Uterus (tissue), 4 donors: ENCODE measurements around the gene DMD. TPM values are rescaled to one million over a fixed set of nuclear protein-coding genes. Genes with fewer than 3 reads are reported as not detected.

Source experiments
- DNase-seq, 2 donors: peaks; one replicate each; pipeline ENCODE4 v3.0.0-alpha.2; 2019 to 2020
- H3K27ac ChIP-seq, 2 donors: fragments of 200-600 bp; sonication (generic); 1 replicate in 1 of 2; 2 replicates in 1 of 2; pipeline ENCODE4 v1.5.1; 2016 to 2018
- H3K27me3 ChIP-seq, 2 donors: fragments of 200-600 bp; sonication (generic); one replicate each; pipeline ENCODE4 v1.5.1; 2018 to 2019; ENCODE audit warnings: control low read depth in 1 of 2
- H3K36me3 ChIP-seq, 2 donors: fragments of 200-600 bp; sonication (generic); one replicate each; pipeline ENCODE4 v1.5.1; 2019; ENCODE audit warnings: control low read depth in 1 of 2
- H3K4me1 ChIP-seq, 2 donors: fragments of 200-600 bp; sonication (generic); one replicate each; pipeline ENCODE4 v1.5.1; 2018 to 2019; ENCODE audit warnings: control low read depth in 1 of 2
- H3K4me3 ChIP-seq, 2 donors: fragments of 200-600 bp; sonication (generic); 1 replicate in 1 of 2; 2 replicates in 1 of 2; pipeline ENCODE4 v1.5.1; 2018 to 2019; ENCODE audit warnings: mild to moderate bottlenecking in 1 of 2
- H3K9me3 ChIP-seq, 2 donors: fragments of 200-600 bp; sonication (generic); one replicate each; pipeline ENCODE4 v1.5.1; 2019; ENCODE audit warnings: control low read depth in 1 of 2
- POLR2A ChIP-seq, 2 donors: fragments of 450-650 bp; IDR thresholded peaks; one replicate each; pipeline ENCODE4 v1.6.1; 2016; ENCODE audit warnings: antibody characterized with exemption in 2 of 2, mild to moderate bottlenecking in 1 of 2, moderate library complexity in 1 of 2
- intact Hi-C: fragments of 100-400 bp; cut with DNase I; formaldehyde crosslinking; loops from one replicate; pipeline ENCODE4 v1.15.1; 2023; ENCODE audit warnings: low total_unique reads
- total RNA-seq, 4 donors: library from RNA; depleted of rRNA in 3 of 4; stranded (reverse); fragments of >200 nt in 3 of 4; gene quantifications; one replicate each; pipeline versions ENCODE4 v1.1.0 to v1.2.4, GENCODE V29; 2014 to 2023
- TF ChIP-seq, protein P1 (sequence below), 4 experiments: fragments of 200-600 bp in 2 of 4; fragments of 450-650 bp in 2 of 4; sonication (generic) in 2 of 4; IDR thresholded peaks; one replicate each; pipeline ENCODE4 v1.5.1; 2016 to 2019; ENCODE audit warnings: antibody characterized with exemption in 4 of 4, mild to moderate bottlenecking in 2 of 4, moderate library complexity in 1 of 4
- donor health status: DM: yes; HTN: yes; CAD: no.

Gene DMD
- total RNA-seq, 4 donors from 2014 or later = 73.8 to 147 (median 97.8) TPM

DNA sequence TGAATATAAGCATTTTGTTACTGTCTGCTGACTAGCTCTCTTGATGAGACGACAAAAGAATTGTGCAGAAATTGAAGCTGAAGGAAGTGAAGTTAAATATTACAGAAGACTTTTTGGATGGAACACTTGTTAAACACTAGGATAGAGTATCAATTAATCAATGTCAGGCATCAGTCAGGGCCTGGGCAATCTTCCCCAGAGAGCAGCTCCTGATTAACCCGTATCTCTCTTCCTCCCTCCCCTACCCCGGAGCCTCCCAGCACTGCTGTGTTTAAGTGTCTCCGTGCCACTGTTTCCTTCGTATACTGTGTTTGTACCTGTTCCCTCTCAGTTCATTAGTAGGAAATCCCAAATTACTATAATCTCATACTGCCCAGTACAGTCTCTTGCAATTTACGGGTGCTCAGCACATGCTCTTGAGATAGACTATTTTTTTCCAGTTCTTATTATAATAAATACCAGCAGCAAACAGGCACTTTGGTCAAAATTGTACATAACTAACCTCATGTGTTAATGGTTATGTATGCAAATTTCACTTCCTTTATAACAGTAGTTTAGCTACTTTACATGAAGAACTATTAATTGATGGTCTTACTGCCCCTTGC is 1373.8 kb downstream of the DMD start:
- DNase-seq = no peak
- H3K4me3 ChIP-seq = no peak overlapping the region
- intact Hi-C loops = no loop called here
- H3K36me3 ChIP-seq = no peaks in the 10 kb centered on the region
- no peaks in the 10 kb centered on the region for H3K9me3 ChIP-seq
- H3K4me1 ChIP-seq = no peaks in the 10 kb centered on the region
- TF ChIP-seq POLR2A (IDR thresholded peaks at IDR 0.05) = no peak
- TF ChIP-seq, protein P1, sequence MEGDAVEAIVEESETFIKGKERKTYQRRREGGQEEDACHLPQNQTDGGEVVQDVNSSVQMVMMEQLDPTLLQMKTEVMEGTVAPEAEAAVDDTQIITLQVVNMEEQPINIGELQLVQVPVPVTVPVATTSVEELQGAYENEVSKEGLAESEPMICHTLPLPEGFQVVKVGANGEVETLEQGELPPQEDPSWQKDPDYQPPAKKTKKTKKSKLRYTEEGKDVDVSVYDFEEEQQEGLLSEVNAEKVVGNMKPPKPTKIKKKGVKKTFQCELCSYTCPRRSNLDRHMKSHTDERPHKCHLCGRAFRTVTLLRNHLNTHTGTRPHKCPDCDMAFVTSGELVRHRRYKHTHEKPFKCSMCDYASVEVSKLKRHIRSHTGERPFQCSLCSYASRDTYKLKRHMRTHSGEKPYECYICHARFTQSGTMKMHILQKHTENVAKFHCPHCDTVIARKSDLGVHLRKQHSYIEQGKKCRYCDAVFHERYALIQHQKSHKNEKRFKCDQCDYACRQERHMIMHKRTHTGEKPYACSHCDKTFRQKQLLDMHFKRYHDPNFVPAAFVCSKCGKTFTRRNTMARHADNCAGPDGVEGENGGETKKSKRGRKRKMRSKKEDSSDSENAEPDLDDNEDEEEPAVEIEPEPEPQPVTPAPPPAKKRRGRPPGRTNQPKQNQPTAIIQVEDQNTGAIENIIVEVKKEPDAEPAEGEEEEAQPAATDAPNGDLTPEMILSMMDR (IDR thresholded peaks at IDR 0.05) = no peak
- H3K27me3 ChIP-seq = no peaks in the 10 kb centered on the region
- H3K27ac ChIP-seq = no peak overlapping the region

DNA sequence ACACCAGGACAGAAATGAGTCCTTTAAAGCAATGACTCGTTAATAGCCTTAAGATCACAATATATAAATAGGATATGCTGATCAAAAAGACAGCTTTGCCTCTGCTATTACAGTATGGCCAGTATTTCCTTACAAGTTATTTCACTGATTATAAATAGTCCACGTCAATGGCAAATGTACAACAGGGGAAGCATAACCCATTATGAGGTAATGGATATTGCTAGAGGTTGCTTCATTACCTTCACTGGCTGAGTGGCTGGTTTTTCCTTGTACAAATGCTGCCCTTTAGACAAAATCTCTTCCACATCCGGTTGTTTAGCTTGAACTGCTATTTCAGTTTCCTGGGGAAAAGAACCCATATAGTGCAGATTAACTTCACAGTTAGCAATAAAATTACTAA is 1374.9 kb downstream of the DMD start:
- Histone ChIP-seq H3K36me3 (no peaks in the 10 kb centered on the region), H3K9me3 (no peaks in the 10 kb centered on the region), H3K4me3 (no peak overlapping the region), H3K27me3 (no peaks in the 10 kb centered on the region), H3K4me1 (no peaks in the 10 kb centered on the region), H3K27ac (no peak overlapping the region)
- TF ChIP-seq, protein P1 (IDR thresholded peaks at IDR 0.05) = no peak
- no peak for TF ChIP-seq POLR2A (IDR thresholded peaks at IDR 0.05)
- no peak for DNase-seq
- intact Hi-C loops = no loop called here

DNA sequence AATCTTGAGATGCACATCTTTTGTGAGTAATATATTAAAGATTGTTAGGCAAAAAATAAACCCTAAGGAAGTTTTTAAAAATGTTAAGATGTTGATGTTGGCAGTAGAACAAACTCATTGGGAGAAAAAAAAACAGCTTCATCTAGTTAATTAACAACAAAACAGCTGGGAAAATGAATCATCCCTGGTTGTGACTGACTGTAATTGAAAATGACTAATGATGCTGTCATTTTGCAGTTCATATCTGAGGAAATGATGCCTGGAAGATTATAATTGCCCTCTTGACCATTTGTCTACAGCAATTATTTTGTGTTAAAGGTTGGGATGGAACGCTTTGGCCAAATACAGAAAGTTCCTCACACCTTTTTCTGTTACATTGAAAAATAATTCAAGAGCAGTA is 1379.1 kb downstream of the DMD start:
- H3K4me3 ChIP-seq = no peak overlapping the region
- TF ChIP-seq, protein P1 (IDR thresholded peaks at IDR 0.05) = no peak
- no peak for TF ChIP-seq POLR2A (IDR thresholded peaks at IDR 0.05)
- no peaks in the 10 kb centered on the region for H3K36me3 ChIP-seq
- no peaks in the 10 kb centered on the region for H3K27me3 ChIP-seq
- H3K27ac ChIP-seq = no peak overlapping the region
- intact Hi-C loops = no loop called here
- H3K9me3 ChIP-seq = no peaks in the 10 kb centered on the region
- no peaks in the 10 kb centered on the region for H3K4me1 ChIP-seq
- DNase-seq = no peak

DNA sequence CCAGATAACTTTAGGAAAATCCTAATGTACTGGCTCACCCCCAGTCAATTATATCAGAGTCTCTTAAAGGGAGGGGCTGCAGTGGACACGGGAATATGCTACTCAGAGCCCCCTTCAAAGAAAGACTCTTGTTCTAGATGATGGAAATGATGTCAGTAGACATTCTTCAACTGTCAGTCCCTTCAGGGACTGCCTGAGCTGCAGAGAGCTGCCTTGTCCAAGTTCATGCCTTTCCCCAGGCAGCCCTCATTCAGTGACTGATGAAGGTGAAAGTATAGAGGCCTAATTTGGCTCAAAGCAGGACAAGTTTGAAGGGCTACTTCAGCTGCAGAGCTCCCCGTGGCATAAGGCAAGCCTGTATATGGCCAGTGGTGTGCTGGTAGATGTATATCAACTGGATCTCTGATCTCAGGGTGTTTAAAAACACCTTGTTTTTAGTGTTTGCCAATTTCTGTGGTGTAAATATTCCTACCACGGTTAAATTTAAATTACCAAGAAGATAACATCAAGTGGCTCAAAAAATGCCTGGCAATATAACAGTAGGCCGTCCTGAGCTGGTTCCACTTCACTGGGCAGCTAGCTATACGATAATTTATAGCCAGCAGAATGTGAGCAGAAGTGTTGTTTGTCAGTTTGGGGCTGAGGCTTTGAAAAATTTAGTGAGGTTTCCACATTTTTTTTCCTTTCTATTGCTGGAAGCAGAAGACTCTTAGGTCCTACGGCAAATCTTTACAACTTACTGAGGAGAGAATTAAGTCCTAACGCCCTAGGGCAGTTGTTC is 1390.7 kb downstream of the DMD start:
- no peaks in the 10 kb centered on the region for H3K4me1 ChIP-seq
- intact Hi-C loops = no loop called here
- H3K4me3 ChIP-seq = no peak overlapping the region
- TF ChIP-seq, protein P1 (IDR thresholded peaks at IDR 0.05) = no peak
- no peak for TF ChIP-seq POLR2A (IDR thresholded peaks at IDR 0.05)
- no peak overlapping the region for H3K27ac ChIP-seq
- DNase-seq = no peak
- H3K36me3 ChIP-seq = no peaks in the 10 kb centered on the region
- H3K27me3 ChIP-seq = no peaks in the 10 kb centered on the region
- no peaks in the 10 kb centered on the region for H3K9me3 ChIP-seq

DNA sequence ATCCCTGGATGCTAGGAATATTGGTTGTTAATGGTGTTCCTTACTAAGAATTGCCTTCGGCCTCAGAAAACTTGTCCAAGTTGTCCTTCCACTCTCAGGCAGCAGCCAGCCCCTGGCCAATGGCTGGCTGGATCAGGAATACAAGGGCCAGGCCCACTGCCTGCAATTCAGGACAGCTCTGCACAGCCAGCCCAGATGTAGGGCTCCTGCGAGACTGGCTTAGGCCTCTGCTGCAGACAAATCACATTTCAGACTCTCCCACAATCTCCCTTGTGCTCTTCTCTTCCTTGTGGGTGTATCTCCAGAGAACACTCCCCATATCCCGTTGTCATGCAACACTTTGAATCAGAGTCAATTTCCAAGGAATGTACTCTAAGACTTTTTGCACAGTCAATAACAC is 1391.9 kb downstream of the DMD start:
- Histone ChIP-seq H3K4me3 (no peak overlapping the region), H3K9me3 (no peaks in the 10 kb centered on the region), H3K27me3 (no peaks in the 10 kb centered on the region), H3K4me1 (no peaks in the 10 kb centered on the region), H3K27ac (no peak overlapping the region), H3K36me3 (no peaks in the 10 kb centered on the region)
- intact Hi-C loops = no loop called here
- TF ChIP-seq, protein P1 (IDR thresholded peaks at IDR 0.05) = no peak
- no peak for TF ChIP-seq POLR2A (IDR thresholded peaks at IDR 0.05)
- DNase-seq = no peak
